HG03432 (cell line): Measurements from ENCODE around the gene SET.
"Not testable (repeated sequence)": the region's sequence is repeated elsewhere in the genome, so short reads cannot be mapped to it uniquely, and the experiment has no call there.

Source experiments
- ATAC-seq: cut with Tn5 transposase; IDR thresholded peaks from one replicate; pipeline ENCODE4 v1.9.1; 2021; ENCODE audit warnings: mild to moderate bottlenecking, moderate library complexity; ENCODE audit not compliant: unreplicated experiment

The SET gene

GRCh38 chr9:128685636-128686489, 3.2 kb upstream of the SET start:
- ATAC-seq, result no peak

- ATAC-seq, result no peak
These were observed 1.6 kb upstream of the SET start for GRCh38 chr9:128687453-128687852.

GRCh38 chr9:128689293-128689774, 312 bp downstream of the SET start:
- peak; percentile 19 for ATAC-seq

- peak; percentile 7 for ATAC-seq
These were observed 1.0 kb downstream of the SET start for GRCh38 chr9:128689820-128690683.

GRCh38 chr9:128690684-128691034, 1.6 kb downstream of the SET start:
- ATAC-seq, result no peak

- ATAC-seq, result not testable (repeated sequence)
These were observed 4.7 kb downstream of the SET start for GRCh38 chr9:128693738-128694137.

GRCh38 chr9:128694344-128694743, 5.3 kb downstream of the SET start:
- ATAC-seq, result no peak

- ATAC-seq, result no peak
These were observed 8.1 kb downstream of the SET start for GRCh38 chr9:128696923-128697707.

- not testable (repeated sequence) for ATAC-seq
These were observed 10.2 kb downstream of the SET start for GRCh38 chr9:128699096-128699795.

- ATAC-seq, result no peak
These were observed 12.3 kb downstream of the SET start for GRCh38 chr9:128701227-128701854.

- ATAC-seq, result peak; percentile 76
These were observed 13.5 kb downstream of the SET start, which contains the start of gene PKN3 for GRCh38 chr9:128702445-128702948. PKN3 (plus strand) TSS chr9:128702503; CDS start chr9:128702916, 413 bp downstream.

- ATAC-seq, result peak; percentile 16
These were observed 14.1 kb downstream of the SET start for GRCh38 chr9:128702949-128703615.

- ATAC-seq, result no peak
These were observed 14.8 kb downstream of the SET start for GRCh38 chr9:128703616-128704355.

- no peak for ATAC-seq
These were observed 15.3 kb downstream of the SET start for GRCh38 chr9:128704356-128704670.

- no peak for ATAC-seq
These were observed 16.3 kb downstream of the SET start for GRCh38 chr9:128705051-128705965.

GRCh38 chr9:128706045-128706444, 17.0 kb downstream of the SET start:
- no peak for ATAC-seq

- no peak for ATAC-seq
These were observed 17.8 kb downstream of the SET start for GRCh38 chr9:128706671-128707381.
